PC-9 (cell line): ENCODE results near the gene KDM4F. TPM values are rescaled to one million over a fixed set of nuclear protein-coding genes. Genes with fewer than 3 reads are reported as not detected.

Experiments used
- BruUV-seq: library from RNA; stranded (reverse); fragments of 400-500 nt; replicated peaks from 2 replicates; lab custom pipeline; 2021; lab: Mats Ljungman, UMichigan
- CTCF ChIA-PET: fragments of 300-600 bp; sonication (Branson Sonifier 250); formaldehyde crosslinking; loops from one replicate; lab custom pipeline; 2022; ENCODE audit warnings: antibody characterized with exemption; lab: Charles Lee
- POLR2A ChIA-PET: fragments of 300-600 bp; sonication (Branson Sonifier 250); formaldehyde crosslinking; loops from one replicate; lab custom pipeline; 2022; ENCODE audit warnings: antibody characterized with exemption; ENCODE audit not compliant: unreplicated experiment; lab: Charles Lee
- DNase-seq, 2 experiments: peaks; one replicate each; pipeline versions ENCODE4 v3.0.0 to v3.0.0-alpha.2; 2015 to 2022; ENCODE audit warnings: mixed read lengths in 1 of 2
- H2AFZ ChIP-seq: fragments of 200-600 bp; sonication (generic); 2 replicates; pipeline ENCODE4 v1.8.1; 2017; ENCODE audit warnings: antibody characterized with exemption
- H3F3A ChIP-seq: fragments of 200-600 bp; sonication (generic); 2 replicates; pipeline ENCODE4 v1.8.1; 2017; ENCODE audit warnings: antibody characterized with exemption, mild to moderate bottlenecking, low read depth; ENCODE audit not compliant: insufficient read depth
- H3K27ac ChIP-seq: fragments of 200-600 bp; sonication (generic); 2 replicates; pipeline ENCODE4 v1.6.1; 2016; ENCODE audit warnings: mixed run types
- H3K27me3 ChIP-seq: fragments of 200-600 bp; sonication (generic); 2 replicates; pipeline ENCODE4 v1.6.1; 2016; ENCODE audit warnings: low read depth, mixed run types; ENCODE audit not compliant: insufficient read depth
- H3K36me3 ChIP-seq: fragments of 200-600 bp; sonication (generic); 2 replicates; pipeline ENCODE4 v1.6.1; 2016; ENCODE audit warnings: low read depth, mixed run types
- H3K4me1 ChIP-seq: fragments of 200-600 bp; sonication (generic); replicated peaks from 2 replicates; pipeline ENCODE4 v1.6.1; 2016; ENCODE audit warnings: mixed run types; ENCODE audit not compliant: insufficient read depth
- H3K4me2 ChIP-seq: fragments of 200-600 bp; sonication (generic); 2 replicates; pipeline ENCODE4 v1.6.1; 2017; ENCODE audit warnings: mixed run types
- H3K4me3 ChIP-seq: fragments of 200-600 bp; sonication (generic); 2 replicates; pipeline ENCODE4 v1.6.1; 2016; ENCODE audit warnings: mixed run types
- H3K79me2 ChIP-seq: fragments of 200-600 bp; sonication (generic); 2 replicates; pipeline ENCODE4 v1.6.1; 2017; ENCODE audit warnings: low read depth, mixed run types
- H3K9me2 ChIP-seq: fragments of 200-600 bp; sonication (generic); 2 replicates; pipeline ENCODE4 v1.8.1; 2017; ENCODE audit warnings: mild to moderate bottlenecking; ENCODE audit not compliant: insufficient read depth
- H3K9me3 ChIP-seq: fragments of 200-600 bp; sonication (generic); 2 replicates; pipeline ENCODE4 v1.8.1; 2016; ENCODE audit warnings: low read depth; ENCODE audit not compliant: insufficient read depth
- H4K20me1 ChIP-seq: fragments of 200-600 bp; sonication (generic); 2 replicates; pipeline ENCODE4 v1.8.1; 2017; ENCODE audit not compliant: insufficient read depth
- CTCF ChIP-seq: fragments of 200-600 bp; sonication (generic); conservative IDR thresholded peaks from 2 replicates; pipeline ENCODE4 v1.6.1; 2017; ENCODE audit warnings: mixed run types, antibody characterized with exemption, mild to moderate bottlenecking, moderate library complexity
- EZH2 ChIP-seq: fragments of 200-600 bp; sonication (generic); IDR thresholded peaks from 2 replicates; pipeline ENCODE4 v1.8.0; 2017; ENCODE audit warnings: antibody characterized with exemption, low read depth
- intact Hi-C: fragments of 100-400 bp; cut with micrococcal nuclease; formaldehyde crosslinking; loops from one replicate; pipeline ENCODE4 v1.10.0; 2022; ENCODE audit not compliant: unreplicated experiment
- total RNA-seq: library from RNA; stranded (reverse); gene quantifications from 2 replicates; pipeline ENCODE4 v1.2.3, GENCODE V29; 2021

KDM4F gene
- total RNA-seq, 1 experiment from 2014 or later = not detected

GRCh38 chr11:95084509-95084908 is 35.3 kb downstream of the KDM4F start:
- intact Hi-C loops = no loop called here
- no peaks in the 10 kb centered on the region for H4K20me1 ChIP-seq
- H3K27ac ChIP-seq = peak overlapping the region; percentile 35
- peak overlapping the region; percentile 39 for H3K4me2 ChIP-seq
- no peaks in the 10 kb centered on the region for H3K79me2 ChIP-seq
- H3F3A ChIP-seq = peaks cover 6% of the 10 kb centered on the region; the same call in 1 of the 2 replicates
- 0 out of 2 replicates have a peak overlapping the region, but pooled peaks have one; percentile 5 for H2AFZ ChIP-seq
- no peaks in the 10 kb centered on the region for H3K9me3 ChIP-seq
- peak in 1 of 2 experiments; percentile 74 for DNase-seq
- H3K9me2 ChIP-seq = no peaks in the 10 kb centered on the region
- ChIA-PET POLR2A (interaction anchor here (0.7 kb wide), 1 partner anchor 42 kb away, joined by 4 read pairs; no protein-coding TSS in a partner anchor), CTCF (no interaction called here)
- peaks cover 20% of the 10 kb centered on the region for H3K4me1 ChIP-seq
- no TSS peak for BruUV-seq
- H3K27me3 ChIP-seq = no peaks in the 10 kb centered on the region
- no peak overlapping the region for H3K4me3 ChIP-seq
- H3K36me3 ChIP-seq = no peaks in the 10 kb centered on the region
- TF ChIP-seq CTCF (no peak), EZH2 (no peak)

GRCh38 chr11:95085117-95085816 is 36.0 kb downstream of the KDM4F start:
- Histone ChIP-seq H3K36me3 (no peaks in the 10 kb centered on the region), H3K4me3 (no peak overlapping the region), H3K9me2 (no peaks in the 10 kb centered on the region), H3F3A (peaks cover 6% of the 10 kb centered on the region; the same call in 1 of the 2 replicates), H2AFZ (peak overlapping the region; percentile 5; the same call in 1 of the 2 replicates), H3K4me2 (no peak overlapping the region; the same call in 1 of the 2 replicates), H3K9me3 (no peaks in the 10 kb centered on the region), H4K20me1 (no peaks in the 10 kb centered on the region), H3K4me1 (peaks cover 20% of the 10 kb centered on the region), H3K27me3 (no peaks in the 10 kb centered on the region), H3K27ac (peak overlapping the region; percentile 35; the same call in 1 of the 2 replicates), H3K79me2 (no peaks in the 10 kb centered on the region)
- BruUV-seq = no TSS peak
- POLR2A ChIA-PET = no interaction called here
- DNase-seq = no peak
- CTCF ChIA-PET = no interaction called here
- TF ChIP-seq CTCF = no peak
- no peak for TF ChIP-seq EZH2
- intact Hi-C loops = no loop called here

GRCh38 chr11:95086151-95086550 is 36.9 kb downstream of the KDM4F start:
- Histone ChIP-seq H3K27ac (no peak overlapping the region), H3K4me1 (peaks cover 28% of the 10 kb centered on the region), H3K9me2 (no peaks in the 10 kb centered on the region), H3K27me3 (no peaks in the 10 kb centered on the region), H3F3A (peaks cover 6% of the 10 kb centered on the region; the same call in 1 of the 2 replicates), H3K9me3 (no peaks in the 10 kb centered on the region), H2AFZ (no peak overlapping the region), H3K36me3 (no peaks in the 10 kb centered on the region), H3K4me2 (no peak overlapping the region), H3K4me3 (no peak overlapping the region), H3K79me2 (peaks cover 7% of the 10 kb centered on the region; the same call in 1 of the 2 replicates), H4K20me1 (no peaks in the 10 kb centered on the region)
- no peak for DNase-seq
- intact Hi-C loops = no loop called here
- ChIA-PET CTCF (no interaction called here), POLR2A (no interaction called here)
- no TSS peak for BruUV-seq
- TF ChIP-seq CTCF (no peak), EZH2 (no peak)
